OCI-LY1 (cell line): ENCODE data around the gene FADS6.

Experiments
- H2AFZ ChIP-seq: fragments of 200-600 bp; sonication (generic), shearing (Covaris generic); 2 replicates; pipeline ENCODE4 v1.6.0; 2014; ENCODE audit warnings: antibody characterized with exemption, mild to moderate bottlenecking, low read length
- H3F3A ChIP-seq: fragments of 200-600 bp; sonication (generic), shearing (Covaris generic); 2 replicates; pipeline ENCODE4 v1.6.0; 2014; ENCODE audit warnings: mild to moderate bottlenecking, antibody characterized with exemption, low read length, moderate library complexity; ENCODE audit not compliant: insufficient read depth
- H3K27ac ChIP-seq: fragments of 200-600 bp; sonication (generic); 2 replicates; pipeline ENCODE4 v1.5.1; 2014; ENCODE audit warnings: low read length, mixed run types, mild to moderate bottlenecking, low read depth; ENCODE audit not compliant: poor library complexity, severe bottlenecking
- H3K27me3 ChIP-seq: fragments of 200-600 bp; sonication (generic); 2 replicates; pipeline ENCODE4 v1.6.0; 2014; ENCODE audit warnings: antibody characterized with exemption, mild to moderate bottlenecking, low read length, moderate library complexity; ENCODE audit not compliant: insufficient read depth
- H3K36me3 ChIP-seq: fragments of 200-600 bp; sonication (generic); 2 replicates; pipeline ENCODE4 v1.6.1; 2014; ENCODE audit warnings: mild to moderate bottlenecking, antibody characterized with exemption, low read length, moderate library complexity, mixed read lengths; ENCODE audit not compliant: insufficient read depth
- H3K4me1 ChIP-seq: fragments of 200-600 bp; sonication (generic); 2 replicates; pipeline ENCODE4 v1.5.1; 2014; ENCODE audit warnings: mild to moderate bottlenecking, low read length, moderate library complexity; ENCODE audit not compliant: insufficient read depth, severe bottlenecking
- H3K4me2 ChIP-seq: fragments of 200-600 bp; sonication (generic), shearing (Covaris generic); 2 replicates; pipeline ENCODE4 v1.6.1; 2014; ENCODE audit warnings: low read length
- H3K4me3 ChIP-seq: fragments of 200-600 bp; sonication (generic); 2 replicates; pipeline ENCODE4 v1.5.1; 2014; ENCODE audit warnings: low read length, low read depth, mild to moderate bottlenecking, mixed read lengths; ENCODE audit not compliant: poor library complexity, severe bottlenecking
- H3K79me2 ChIP-seq: fragments of 200-600 bp; shearing (Covaris generic); 2 replicates; pipeline ENCODE4 v1.6.1; 2016; ENCODE audit warnings: mixed run types, low read length, mixed read lengths; ENCODE audit not compliant: insufficient read depth
- H3K9ac ChIP-seq: fragments of 200-600 bp; sonication (generic), shearing (Covaris generic); 2 replicates; pipeline ENCODE4 v1.6.1; 2014; ENCODE audit warnings: mild to moderate bottlenecking, low read length, mixed read lengths
- H3K9me2 ChIP-seq: fragments of 200-600 bp; sonication (generic), shearing (Covaris generic); 2 replicates; pipeline ENCODE4 v1.6.1; 2014; ENCODE audit warnings: low read depth, mild to moderate bottlenecking, low read length, mixed read lengths
- H3K9me3 ChIP-seq: fragments of 200-600 bp; shearing (Covaris generic); 2 replicates; pipeline ENCODE4 v1.6.1; 2014; ENCODE audit warnings: low read length, mixed read lengths
- H4K20me1 ChIP-seq: fragments of 200-600 bp; sonication (generic), shearing (Covaris generic); 2 replicates; pipeline ENCODE4 v1.6.0; 2016; ENCODE audit warnings: mild to moderate bottlenecking, low read length; ENCODE audit not compliant: insufficient read depth
- EZH2 ChIP-seq: fragments of 200-600 bp; sonication (generic), shearing (Covaris generic); IDR thresholded peaks from 2 replicates; pipeline ENCODE4 v1.8.0; 2017; ENCODE audit warnings: borderline replicate concordance, mixed run types, mild to moderate bottlenecking, antibody characterized with exemption, low read length, moderate library complexity, mixed read lengths
- TF ChIP-seq, protein P1 (sequence below): fragments of 200-600 bp; sonication (generic), shearing (Covaris generic); IDR thresholded peaks from 2 replicates; pipeline ENCODE4 v1.5.1; 2017; ENCODE audit warnings: mild to moderate bottlenecking, antibody characterized with exemption, low read length, moderate library complexity, mixed read lengths

Gene FADS6

DNA sequence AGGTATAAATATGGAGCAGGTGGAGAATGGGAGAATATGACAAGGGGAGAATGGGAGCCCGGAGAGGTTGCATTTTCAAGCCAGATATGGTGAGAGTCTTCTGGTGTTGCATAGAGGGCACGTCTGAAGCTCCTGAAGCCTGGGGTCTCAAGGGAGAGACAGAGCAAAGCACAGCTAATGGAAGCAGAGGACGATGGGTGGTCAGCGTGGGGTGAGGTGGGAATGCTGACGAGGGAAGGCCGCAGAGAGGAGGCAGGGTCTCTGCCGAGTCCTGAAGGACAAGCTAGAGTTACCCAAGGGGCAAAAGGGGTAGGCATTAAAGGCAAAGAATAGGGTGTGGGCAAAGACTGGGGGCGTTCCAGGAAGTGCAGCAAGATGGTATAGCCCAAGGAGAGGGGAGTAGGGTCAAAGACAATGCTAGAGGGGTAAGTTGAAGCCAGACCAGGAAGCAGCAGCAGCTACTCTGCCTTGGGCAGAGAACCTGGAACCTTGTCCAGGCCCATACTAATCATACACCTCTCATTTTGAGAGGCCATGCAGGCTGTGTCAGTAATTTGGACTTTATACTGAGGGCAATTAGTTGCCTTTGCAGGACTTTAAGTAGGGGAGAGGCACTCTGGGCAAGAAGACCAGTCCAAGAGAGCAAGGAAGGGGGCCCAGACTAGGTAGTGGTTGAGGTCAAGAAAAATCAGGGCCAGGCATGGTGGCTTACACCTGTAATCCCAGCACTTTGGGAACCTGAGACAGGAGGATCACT, 44.9 kb upstream of the FADS6 start:
- Histone ChIP-seq H3F3A (no peaks in the 10 kb centered on the region), H3K4me3 (no peak overlapping the region), H3K9me2 (no peaks in the 10 kb centered on the region)

DNA sequence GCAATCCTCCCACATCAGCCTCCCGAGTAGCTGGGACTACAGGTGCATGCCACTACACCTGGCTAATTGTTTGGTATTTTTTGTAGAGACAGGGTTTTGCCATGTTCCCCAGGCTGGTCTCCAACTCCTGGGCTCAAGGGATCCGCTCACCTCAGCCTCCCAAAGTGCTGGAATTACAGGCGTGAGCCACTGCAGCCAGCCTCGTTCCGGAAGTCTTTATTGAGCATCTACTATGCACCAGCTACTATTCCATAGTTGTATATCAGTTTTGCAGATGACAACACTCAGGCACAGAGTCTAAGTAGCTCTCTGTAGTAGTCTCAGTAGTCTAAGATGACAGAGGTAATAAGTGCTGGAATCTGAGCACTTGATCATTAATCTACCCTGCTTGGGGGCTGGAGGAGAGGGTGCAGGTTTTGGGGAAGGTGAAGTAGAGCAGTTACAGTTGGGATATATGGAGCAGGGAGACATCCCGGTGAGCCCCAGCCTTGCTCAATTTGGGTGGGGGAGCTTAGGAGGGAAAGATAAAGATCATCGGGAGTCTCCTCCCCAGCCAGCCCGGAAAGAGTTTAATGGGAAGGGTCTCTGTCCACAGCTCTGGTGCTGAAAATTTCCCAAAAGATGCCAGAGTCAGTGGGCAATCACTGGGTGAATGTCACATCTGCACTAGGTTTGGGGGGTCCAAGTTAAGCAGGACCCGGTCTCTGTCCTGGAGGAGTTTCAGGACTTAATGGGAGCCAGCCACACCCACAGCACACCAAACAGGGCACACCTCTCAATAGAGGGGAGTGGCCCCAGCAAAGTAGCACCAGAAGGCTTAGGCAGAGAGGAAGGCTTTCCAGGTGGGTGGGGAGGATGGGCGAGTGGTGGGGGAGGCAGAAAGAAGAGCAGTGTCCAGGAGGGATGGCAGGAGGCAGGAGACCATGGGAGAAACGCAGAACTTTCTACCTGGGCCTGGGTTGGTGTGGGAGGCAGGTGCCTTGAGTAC, 43.9 kb upstream of the FADS6 start:
- Histone ChIP-seq H3K79me2 (no peaks in the 10 kb centered on the region), H2AFZ (no peak overlapping the region), H3K36me3 (no peaks in the 10 kb centered on the region), H3K4me2 (no peak overlapping the region), H3K9me3 (no peaks in the 10 kb centered on the region), H3K9me2 (no peaks in the 10 kb centered on the region), H3K27ac (no peak overlapping the region), H3K9ac (no peak overlapping the region), H3K4me1 (no peaks in the 10 kb centered on the region), H3F3A (no peaks in the 10 kb centered on the region), H3K27me3 (peaks cover 5% of the 10 kb centered on the region; the same call in 1 of the 2 replicates), H4K20me1 (no peaks in the 10 kb centered on the region), H3K4me3 (no peak overlapping the region)
- TF ChIP-seq, protein P1, sequence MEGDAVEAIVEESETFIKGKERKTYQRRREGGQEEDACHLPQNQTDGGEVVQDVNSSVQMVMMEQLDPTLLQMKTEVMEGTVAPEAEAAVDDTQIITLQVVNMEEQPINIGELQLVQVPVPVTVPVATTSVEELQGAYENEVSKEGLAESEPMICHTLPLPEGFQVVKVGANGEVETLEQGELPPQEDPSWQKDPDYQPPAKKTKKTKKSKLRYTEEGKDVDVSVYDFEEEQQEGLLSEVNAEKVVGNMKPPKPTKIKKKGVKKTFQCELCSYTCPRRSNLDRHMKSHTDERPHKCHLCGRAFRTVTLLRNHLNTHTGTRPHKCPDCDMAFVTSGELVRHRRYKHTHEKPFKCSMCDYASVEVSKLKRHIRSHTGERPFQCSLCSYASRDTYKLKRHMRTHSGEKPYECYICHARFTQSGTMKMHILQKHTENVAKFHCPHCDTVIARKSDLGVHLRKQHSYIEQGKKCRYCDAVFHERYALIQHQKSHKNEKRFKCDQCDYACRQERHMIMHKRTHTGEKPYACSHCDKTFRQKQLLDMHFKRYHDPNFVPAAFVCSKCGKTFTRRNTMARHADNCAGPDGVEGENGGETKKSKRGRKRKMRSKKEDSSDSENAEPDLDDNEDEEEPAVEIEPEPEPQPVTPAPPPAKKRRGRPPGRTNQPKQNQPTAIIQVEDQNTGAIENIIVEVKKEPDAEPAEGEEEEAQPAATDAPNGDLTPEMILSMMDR: no peak
- no peak for TF ChIP-seq EZH2

More for the DNA sequence above, 44.9 kb upstream of the FADS6 start:
- Histone ChIP-seq H4K20me1 (no peaks in the 10 kb centered on the region), H3K4me2 (no peak overlapping the region), H3K79me2 (no peaks in the 10 kb centered on the region), H3K27ac (no peak overlapping the region), H3K4me1 (no peaks in the 10 kb centered on the region), H3K36me3 (no peaks in the 10 kb centered on the region), H3K9ac (no peak overlapping the region), H3K9me3 (no peaks in the 10 kb centered on the region), H2AFZ (no peak overlapping the region), H3K27me3 (peaks cover 11% of the 10 kb centered on the region)
- TF ChIP-seq EZH2: no peak
- TF ChIP-seq, protein P1: no peak

DNA sequence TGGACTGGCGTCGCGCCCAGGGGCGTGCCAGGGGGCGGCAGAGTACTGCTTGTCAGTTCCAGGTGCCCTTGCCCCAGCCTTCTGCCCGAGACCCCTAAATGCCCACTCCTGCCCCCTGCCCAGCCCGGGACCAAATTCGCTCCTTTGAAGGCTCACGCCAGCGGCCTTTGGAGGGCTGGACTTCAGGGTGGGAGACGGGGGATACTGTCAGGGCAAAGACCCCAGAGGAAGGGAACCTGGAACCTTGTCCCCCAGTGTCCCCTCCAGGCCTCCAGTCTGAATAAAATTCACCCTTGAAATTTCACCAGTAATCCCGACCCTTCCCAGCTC, 43.0 kb upstream of the FADS6 start:
- Histone ChIP-seq H3F3A (no peaks in the 10 kb centered on the region), H3K27ac (no peak overlapping the region), H3K27me3 (peaks cover 5% of the 10 kb centered on the region; the same call in 1 of the 2 replicates), H3K36me3 (no peaks in the 10 kb centered on the region), H2AFZ (no peak overlapping the region), H3K9me2 (no peaks in the 10 kb centered on the region), H3K9ac (no peak overlapping the region), H3K9me3 (no peaks in the 10 kb centered on the region), H3K4me3 (no peak overlapping the region), H4K20me1 (no peaks in the 10 kb centered on the region), H3K79me2 (no peaks in the 10 kb centered on the region), H3K4me1 (no peaks in the 10 kb centered on the region), H3K4me2 (no peak overlapping the region)
- TF ChIP-seq, protein P1: no peak
- no peak for TF ChIP-seq EZH2
